Stomach (tissue), 4 donors: ENCODE results near the gene ZNF587B.
A peak's percentile ranks its signal among the peaks of the same experiment; 100 is the strongest.
"Not testable (repeated sequence)": the region's sequence is repeated elsewhere in the genome, so short reads cannot be mapped to it uniquely, and the experiment has no call there.

ENCODE experiments used
- EP300 ChIP-seq: sonication (generic); formaldehyde crosslinking; IDR thresholded peaks from one replicate; pipeline ENCODE4 v1.6.1; 2017; ENCODE audit warnings: antibody characterized with exemption
- POLR2A ChIP-seq, 4 donors: fragments of 450-650 bp; IDR thresholded peaks; one replicate each; pipeline ENCODE4 v1.6.1; 2016; ENCODE audit warnings: antibody characterized with exemption in 4 of 4, control low read depth in 2 of 4, mild to moderate bottlenecking in 1 of 4, moderate library complexity in 1 of 4
- POLR2AphosphoS5 ChIP-seq, 3 donors: sonication (generic); formaldehyde crosslinking; IDR thresholded peaks; one replicate each; pipeline ENCODE4 v1.6.1; 2016; ENCODE audit warnings: antibody characterized with exemption in 3 of 3

DNA sequence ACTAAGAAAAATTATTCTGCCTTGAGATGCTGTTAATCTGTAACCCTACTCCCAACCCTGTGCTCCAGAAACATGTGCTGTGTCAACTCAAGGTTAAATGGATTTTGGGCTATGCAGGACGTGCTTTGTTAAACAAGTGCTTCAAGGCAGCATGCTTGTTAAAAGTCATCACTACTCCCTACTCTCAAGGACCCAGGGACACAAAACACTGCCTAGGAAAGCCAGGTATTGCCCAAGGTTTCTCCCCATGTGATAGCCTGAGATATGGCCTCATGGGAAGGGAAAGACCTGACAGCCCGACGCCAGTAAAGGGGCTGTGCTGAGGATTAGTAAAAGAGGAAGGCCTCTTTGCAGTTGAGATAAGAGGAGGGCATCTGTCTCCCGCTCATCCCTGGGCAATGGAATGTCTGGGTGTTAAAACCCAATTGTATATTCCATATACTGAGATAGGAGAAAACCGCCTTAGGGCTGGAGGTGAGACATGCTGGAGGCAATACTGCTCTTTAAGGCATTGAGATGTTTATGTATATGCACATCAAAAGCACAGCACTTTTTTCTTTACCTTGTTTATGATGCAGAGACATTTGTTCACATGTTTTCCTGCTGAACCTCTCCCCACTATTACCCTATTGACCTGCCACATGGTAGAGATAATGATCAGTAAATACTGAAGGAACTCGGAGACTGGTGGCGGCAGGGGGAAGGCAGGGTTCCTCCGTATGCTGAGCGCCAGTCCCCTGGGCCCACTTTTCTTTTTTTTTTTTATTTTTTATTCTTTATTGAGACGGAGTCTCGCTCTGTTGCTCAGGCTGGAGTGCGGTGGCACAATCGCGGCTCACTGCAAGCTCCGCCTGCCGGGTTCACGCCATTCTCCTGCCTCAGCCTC, 19.4 kb upstream of the ZNF587B start:
- peak in 2 of 3 donors; percentile 16 to 31 for TF ChIP-seq POLR2AphosphoS5 (IDR thresholded peaks at IDR 0.05)
- not testable (repeated sequence) for TF ChIP-seq POLR2A (IDR thresholded peaks at IDR 0.05); EP300
